Measurements from ENCODE around the gene SLC7A1.

The SLC7A1 gene

DNA sequence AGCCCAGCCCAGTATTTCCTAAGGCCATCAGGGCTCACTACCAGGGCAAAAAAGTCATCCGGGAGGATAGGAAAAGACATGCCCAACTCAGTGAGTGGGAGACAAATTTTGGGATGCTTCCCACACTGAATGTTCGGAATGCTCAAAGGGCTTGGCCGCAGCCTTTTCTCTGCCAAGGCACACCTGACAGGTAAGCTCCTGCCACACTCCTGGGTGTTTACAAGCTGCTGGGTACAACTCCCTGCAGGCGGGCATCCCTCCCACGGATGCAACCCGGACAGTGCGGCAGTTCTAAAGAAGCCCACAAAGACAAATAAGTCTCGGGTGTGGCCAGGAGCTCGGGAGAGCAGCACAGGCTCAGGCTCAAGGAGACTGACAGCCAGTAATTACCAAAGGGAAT lies 28.1 kb downstream of the SLC7A1 start:
- no peak overlapping the region for H3K4me3 ChIP-seq (ENCODE audit: low read depth, low read length)
- peaks cover 35% of the 10 kb centered on the region for H3K4me1 ChIP-seq
- TF ChIP-seq, protein P1, sequence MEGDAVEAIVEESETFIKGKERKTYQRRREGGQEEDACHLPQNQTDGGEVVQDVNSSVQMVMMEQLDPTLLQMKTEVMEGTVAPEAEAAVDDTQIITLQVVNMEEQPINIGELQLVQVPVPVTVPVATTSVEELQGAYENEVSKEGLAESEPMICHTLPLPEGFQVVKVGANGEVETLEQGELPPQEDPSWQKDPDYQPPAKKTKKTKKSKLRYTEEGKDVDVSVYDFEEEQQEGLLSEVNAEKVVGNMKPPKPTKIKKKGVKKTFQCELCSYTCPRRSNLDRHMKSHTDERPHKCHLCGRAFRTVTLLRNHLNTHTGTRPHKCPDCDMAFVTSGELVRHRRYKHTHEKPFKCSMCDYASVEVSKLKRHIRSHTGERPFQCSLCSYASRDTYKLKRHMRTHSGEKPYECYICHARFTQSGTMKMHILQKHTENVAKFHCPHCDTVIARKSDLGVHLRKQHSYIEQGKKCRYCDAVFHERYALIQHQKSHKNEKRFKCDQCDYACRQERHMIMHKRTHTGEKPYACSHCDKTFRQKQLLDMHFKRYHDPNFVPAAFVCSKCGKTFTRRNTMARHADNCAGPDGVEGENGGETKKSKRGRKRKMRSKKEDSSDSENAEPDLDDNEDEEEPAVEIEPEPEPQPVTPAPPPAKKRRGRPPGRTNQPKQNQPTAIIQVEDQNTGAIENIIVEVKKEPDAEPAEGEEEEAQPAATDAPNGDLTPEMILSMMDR (IDR thresholded peaks at IDR 0.05; ENCODE audit: low read depth, low read length) = no peak

DNA sequence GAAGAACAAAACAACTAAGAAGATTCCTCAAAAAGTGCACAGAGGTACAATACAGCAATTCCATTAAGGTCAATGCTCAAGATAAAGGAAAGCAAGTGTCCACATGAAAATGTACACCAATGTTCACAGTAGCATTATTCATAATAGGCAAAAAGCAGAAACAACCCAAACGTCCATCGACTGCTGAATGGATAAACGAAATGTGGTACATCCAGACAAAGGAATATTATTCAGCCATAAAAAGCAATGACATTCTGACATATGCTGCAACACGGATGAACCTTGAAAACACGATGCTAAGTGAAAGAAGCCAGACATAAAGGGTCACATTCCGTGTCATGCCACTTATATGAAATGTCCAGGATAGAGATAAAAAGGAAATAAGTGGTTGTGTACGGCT lies 29.3 kb downstream of the SLC7A1 start:
- TF ChIP-seq, protein P1 (IDR thresholded peaks at IDR 0.05; ENCODE audit: low read depth, low read length) = no peak
- Histone ChIP-seq H3K4me1 (peaks cover 39% of the 10 kb centered on the region), H3K27me3 (no peaks in the 10 kb centered on the region), H3K4me3 (ENCODE audit: low read depth, low read length) (no peak overlapping the region), H3K36me3 (no peaks in the 10 kb centered on the region), H3K9me3 (no peaks in the 10 kb centered on the region)
- no peak for DNase-seq

More for the DNA sequence above, 28.1 kb downstream of the SLC7A1 start:
- Histone ChIP-seq H3K9me3 (no peaks in the 10 kb centered on the region), H3K27me3 (no peaks in the 10 kb centered on the region), H3K36me3 (no peaks in the 10 kb centered on the region)
- no peak for DNase-seq

DNA sequence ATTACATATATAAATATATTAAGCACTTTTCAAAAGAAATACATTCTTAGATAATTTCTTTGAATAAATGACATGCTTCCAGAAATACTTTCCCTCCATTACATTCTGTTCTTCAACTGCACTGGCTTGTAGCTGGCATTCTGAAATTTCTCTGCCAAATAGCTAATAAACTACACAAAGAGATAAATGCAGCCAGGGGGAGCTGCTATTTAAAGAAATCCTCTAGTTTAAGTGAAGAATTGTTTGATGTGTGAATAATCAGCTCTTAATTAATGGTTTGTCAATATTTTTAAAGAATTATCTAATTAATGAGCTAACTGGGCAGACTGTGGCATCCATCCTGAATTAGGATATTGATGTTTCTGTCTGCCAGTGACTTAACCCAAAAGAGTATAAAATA lies 30.7 kb downstream of the SLC7A1 start:
- no peak for DNase-seq
- H3K4me3 ChIP-seq (ENCODE audit: low read depth, low read length) = no peak overlapping the region
- H3K36me3 ChIP-seq = no peaks in the 10 kb centered on the region
- no peaks in the 10 kb centered on the region for H3K27me3 ChIP-seq
- no peaks in the 10 kb centered on the region for H3K9me3 ChIP-seq
- TF ChIP-seq, protein P1 (IDR thresholded peaks at IDR 0.05; ENCODE audit: low read depth, low read length) = no peak
- peaks cover 34% of the 10 kb centered on the region for H3K4me1 ChIP-seq

DNA sequence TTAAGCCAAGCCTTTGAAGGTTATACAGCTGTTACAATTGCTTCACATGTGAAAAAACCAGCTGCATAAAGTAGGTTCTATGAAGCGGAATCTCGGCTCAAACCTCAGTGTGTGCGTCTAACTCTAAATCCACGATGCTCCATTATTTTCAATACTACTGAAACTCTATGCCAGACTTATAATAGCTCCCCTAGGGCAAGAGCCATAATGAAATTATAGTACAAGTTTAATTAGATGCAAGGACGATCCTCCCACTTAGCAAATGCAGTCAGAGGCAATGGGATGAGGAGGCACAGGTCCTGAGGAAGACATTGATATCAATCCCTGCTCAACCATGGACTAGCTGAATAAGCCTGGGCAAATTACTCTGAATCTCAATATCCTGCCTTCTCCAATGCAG lies 31.1 kb downstream of the SLC7A1 start:
- Histone ChIP-seq H3K4me3 (ENCODE audit: low read depth, low read length) (no peak overlapping the region), H3K9me3 (no peaks in the 10 kb centered on the region), H3K36me3 (no peaks in the 10 kb centered on the region), H3K27me3 (no peaks in the 10 kb centered on the region), H3K4me1 (peaks cover 29% of the 10 kb centered on the region)
- peak; percentile 38 for DNase-seq
- TF ChIP-seq, protein P1 (IDR thresholded peaks at IDR 0.05; ENCODE audit: low read depth, low read length) = no peak

DNA sequence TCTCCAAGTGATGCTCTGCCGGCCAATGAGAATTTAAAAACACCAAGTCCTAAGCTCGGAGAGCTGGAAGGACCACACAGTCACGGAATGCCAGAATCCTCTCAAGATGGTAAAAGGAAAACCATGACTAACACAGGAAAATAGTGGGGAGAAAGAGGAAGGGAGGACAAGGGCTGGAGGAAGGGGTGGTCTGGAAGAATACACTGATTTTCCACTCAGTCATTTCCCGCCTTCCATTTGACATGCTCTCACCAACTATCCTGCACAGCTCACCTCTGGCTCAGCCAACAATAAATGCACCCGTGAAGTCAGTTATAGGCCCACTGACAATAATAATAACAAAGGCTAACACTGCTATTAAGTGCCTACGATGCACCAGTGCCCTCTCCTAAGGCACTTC lies 31.5 kb downstream of the SLC7A1 start:
- H3K27me3 ChIP-seq = no peaks in the 10 kb centered on the region
- no peak overlapping the region for H3K4me3 ChIP-seq (ENCODE audit: low read depth, low read length)
- no peaks in the 10 kb centered on the region for H3K9me3 ChIP-seq
- TF ChIP-seq, protein P1 (IDR thresholded peaks at IDR 0.05; ENCODE audit: low read depth, low read length) = no peak
- peaks cover 25% of the 10 kb centered on the region for H3K4me1 ChIP-seq
- no peaks in the 10 kb centered on the region for H3K36me3 ChIP-seq
- DNase-seq = no peak

DNA sequence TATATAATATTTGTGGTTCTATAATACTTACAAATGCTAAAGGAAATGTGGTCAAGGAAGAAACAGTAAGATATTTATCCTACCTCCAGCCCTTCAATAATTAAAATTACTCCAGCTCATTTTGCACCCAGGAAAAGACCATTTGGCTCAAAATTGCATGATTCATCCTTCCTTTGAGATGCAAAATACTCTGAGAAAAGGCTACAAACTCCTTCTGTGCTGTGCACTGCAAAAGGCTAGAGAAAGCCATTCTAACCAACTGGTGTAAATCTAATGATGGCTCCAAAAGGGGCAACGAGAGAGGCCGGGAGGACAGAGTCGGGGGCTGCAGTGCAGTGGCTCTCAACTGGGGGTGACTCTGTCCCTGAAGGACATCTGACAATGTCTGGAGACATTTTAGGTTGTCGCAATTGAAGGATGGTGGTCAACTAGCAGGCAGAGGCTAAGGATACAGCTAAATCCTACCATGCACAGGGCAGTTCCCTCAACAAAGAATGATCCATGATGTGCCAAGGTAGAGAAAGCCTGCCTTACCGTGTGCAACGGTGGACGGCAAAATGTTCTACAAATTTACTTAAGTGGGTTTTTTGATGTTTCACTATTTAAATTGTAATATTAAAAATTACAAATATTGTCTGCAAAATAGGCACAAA lies 32.6 kb downstream of the SLC7A1 start:
- H3K27me3 ChIP-seq = no peaks in the 10 kb centered on the region
- no peaks in the 10 kb centered on the region for H3K9me3 ChIP-seq
- H3K36me3 ChIP-seq = no peaks in the 10 kb centered on the region
- H3K4me1 ChIP-seq = peaks cover 24% of the 10 kb centered on the region
- no peak for DNase-seq
- no peak overlapping the region for H3K4me3 ChIP-seq (ENCODE audit: low read depth, low read length)
- TF ChIP-seq, protein P1 (IDR thresholded peaks at IDR 0.05; ENCODE audit: low read depth, low read length) = no peak
